Psoas muscle (tissue), 8 donors: ENCODE data around the gene DLD. TPM values are rescaled to one million over a fixed set of nuclear protein-coding genes. Genes with fewer than 3 reads are reported as not detected.
A peak's percentile ranks its signal among the peaks of the same experiment; 100 is the strongest.

ENCODE experiments used
- ATAC-seq, 4 donors: fragments of 200-7000 bp; cut with Tn5 transposase; one replicate each; pipeline ENCODE4 v1.9.1; 2020; ENCODE audit warnings: moderate library complexity in 3 of 4, mild to moderate bottlenecking in 2 of 4
- DNase-seq, 2 donors: peaks; one replicate each; pipeline ENCODE4 v3.0.0-alpha.2; 2020
- H3K27ac ChIP-seq: fragments of 200-600 bp; one replicate; pipeline ENCODE4 v1.8.0; 2022
- H3K27me3 ChIP-seq, 3 donors: fragments of 200-600 bp in 1 of 3; one replicate each; pipeline versions ENCODE4 v1.6.1 to v1.8.0; 2013 to 2022; ENCODE audit warnings: low read length in 2 of 3, mild to moderate bottlenecking in 2 of 3, moderate library complexity in 1 of 3; ENCODE audit not compliant: insufficient read depth in 3 of 3
- H3K36me3 ChIP-seq, 2 donors: fragments of 200-600 bp in 1 of 2; one replicate each; pipeline versions ENCODE4 v1.6.1 to v1.8.0; 2013 to 2022; ENCODE audit warnings: low read depth in 1 of 2, mild to moderate bottlenecking in 1 of 2, moderate library complexity in 1 of 2; ENCODE audit not compliant: insufficient read depth in 1 of 2
- H3K4me1 ChIP-seq: fragments of 200-600 bp; one replicate; pipeline ENCODE4 v1.8.0; 2022
- H3K4me3 ChIP-seq: fragments of 200-600 bp; one replicate; pipeline ENCODE4 v1.8.0; 2022; ENCODE audit warnings: mild to moderate bottlenecking
- H3K9me3 ChIP-seq: fragments of 200-600 bp; one replicate; pipeline ENCODE4 v1.8.0; 2022
- CTCF ChIP-seq: fragments of 200-600 bp; IDR thresholded peaks from one replicate; pipeline ENCODE4 v1.8.0; 2022; ENCODE audit warnings: antibody characterized with exemption
- WGBS, 3 donors: extraction: QIAGEN DNeasy Blood & Tissue Kit; methylation state at CpG; one replicate each; pipeline versions ENCODE4 v1.1.6 to v1.1.7; 2013; 5-methylcytosine and 5-hydroxymethylcytosine counted together
- intact Hi-C, 2 donors: fragments of 100-400 bp; cut with DNase I; formaldehyde crosslinking; loops; one replicate each; pipeline versions ENCODE4 v1.11.0 to v1.14.2; 2022
- polyA plus RNA-seq, 3 donors: library from polyadenylated mRNA; stranded (reverse); fragments of 200-250 nt; gene quantifications; one replicate each; pipeline ENCODE4 v1.2.3, GENCODE V29; 2013
- total RNA-seq, 4 donors: library from RNA; stranded (reverse); fragmentation: NEBNext Ultra II Directional in 2 of 4; extraction: Animal tissue kit (Norgen Biotek cat#: 25700) in 2 of 4; gene quantifications; one replicate each; pipeline versions ENCODE4 v1.2.1 to v1.2.4, GENCODE V29; 2021 to 2023
- donor health status: healthy with polysubstance abuse.
- donor health status: DM: no; HTN: no; CAD: no; lungs with moderate emphysema.
- donor health status: Bipolar disorder and iron deficiency.
- donor health status: healthy.
- donor health status: DM: yes; HTN: yes; CAD: no.
- donor health status: DM: no; HTN: no; CAD: no.
- donor health status: DM: no; HTN: no; CAD: no.
- donor health status: DM: yes; HTN: yes; CAD: no.

Gene DLD
- total and polyA plus RNA-seq, 7 donors: 136 to 284 (median 170) TPM

GRCh38 chr7:107938456-107939250 lies 47.7 kb downstream of the DLD start:
- peak in 1 of 2 donors; percentile 39 for DNase-seq
- H3K4me1 ChIP-seq: peaks cover 30% of the 10 kb centered on the region
- ATAC-seq: peak; percentile 32 to 43 (median 34)

GRCh38 chr7:107939573-107940489 lies 48.8 kb downstream of the DLD start:
- H3K27ac ChIP-seq: peak overlapping the region; percentile 43
- intact Hi-C loops: no loop called here
- peaks cover 11 to 55% of the 10 kb centered on the region in 2 donors for H3K36me3 ChIP-seq
- H3K27me3 ChIP-seq: no peaks in the 10 kb centered on the region
- peak; percentile 26 to 30 (median 28) for ATAC-seq
- peaks cover 33% of the 10 kb centered on the region for H3K4me1 ChIP-seq
- no peak for TF ChIP-seq CTCF
- DNase-seq: peak; percentile 62 to 72
- H3K4me3 ChIP-seq: no peak overlapping the region
- 69 to 74% (median 70%) methylated on average over 16 of the region's 16 CpGs for WGBS, 3 donors
- H3K9me3 ChIP-seq: no peaks in the 10 kb centered on the region

More at GRCh38 chr7:107938456-107939250, 47.7 kb downstream of the DLD start:
- Histone ChIP-seq H3K36me3 (peaks cover 12 to 55% of the 10 kb centered on the region in 2 donors), H3K4me3 (no peak overlapping the region), H3K27ac (peak overlapping the region; percentile 43), H3K27me3 (no peaks in the 10 kb centered on the region), H3K9me3 (no peaks in the 10 kb centered on the region)
- 24 to 41% (median 26%) methylated on average over 6 of the region's 6 CpGs for WGBS, 3 donors
- intact Hi-C loops: no loop called here
- TF ChIP-seq CTCF: no peak

DNA sequence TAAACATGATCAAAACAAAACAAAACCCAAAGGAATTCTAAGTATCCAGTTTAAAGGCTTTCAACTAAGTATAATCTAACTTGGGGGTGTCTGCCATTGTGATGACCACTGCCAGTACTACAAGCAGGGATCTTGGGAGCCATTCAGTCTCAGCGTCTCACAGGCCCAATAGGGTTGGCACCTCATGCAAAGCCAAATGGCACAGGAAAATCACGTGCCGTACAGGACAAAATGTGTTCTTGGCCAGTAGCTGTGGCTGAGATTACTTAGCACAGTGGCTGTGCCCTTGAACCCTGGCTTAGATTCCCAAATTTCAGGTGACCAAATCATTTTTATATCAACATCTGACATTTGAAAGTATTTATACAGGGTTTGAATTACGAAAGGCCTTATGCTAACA lies 50.0 kb downstream of the DLD start:
- Histone ChIP-seq H3K4me1 (peaks cover 40% of the 10 kb centered on the region), H3K9me3 (no peaks in the 10 kb centered on the region), H3K27ac (no peak overlapping the region), H3K27me3 (no peaks in the 10 kb centered on the region), H3K4me3 (no peak overlapping the region), H3K36me3 (peaks cover 11 to 54% of the 10 kb centered on the region in 2 donors)
- ATAC-seq: no peak
- DNase-seq: no peak
- WGBS, 3 donors: 44 to 64% (median 53%) methylated on average over 4 of the region's 4 CpGs
- intact Hi-C loops: no loop called here
- no peak for TF ChIP-seq CTCF

DNA sequence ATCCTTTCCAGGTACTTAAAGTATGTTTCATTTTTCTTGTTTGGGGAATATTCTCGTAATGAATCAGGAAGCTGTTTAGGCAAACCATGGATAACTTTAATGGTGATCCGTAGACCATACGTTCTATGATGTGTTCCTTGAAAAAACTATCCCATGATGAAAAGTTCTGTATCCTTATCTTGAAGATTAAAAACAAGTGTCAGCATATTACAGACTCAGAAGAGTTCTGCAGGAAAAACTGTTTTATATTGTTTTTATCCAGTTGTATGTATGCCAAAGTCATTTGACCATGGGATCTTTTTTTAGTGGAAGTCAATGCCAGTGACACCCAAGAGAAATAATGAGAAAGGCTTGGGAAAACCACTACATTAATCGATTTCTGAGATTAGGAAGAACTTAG lies 52.0 kb downstream of the DLD start:
- 91 to 97% (median 94%) methylated on average over 4 of the region's 4 CpGs for WGBS, 3 donors
- Histone ChIP-seq H3K27ac (no peak overlapping the region), H3K4me1 (peaks cover 30% of the 10 kb centered on the region), H3K9me3 (no peaks in the 10 kb centered on the region), H3K36me3 (peaks cover 11 to 55% of the 10 kb centered on the region in 2 donors), H3K4me3 (no peak overlapping the region), H3K27me3 (no peaks in the 10 kb centered on the region)
- ATAC-seq (no peak), DNase-seq (no peak)
- intact Hi-C loops: no loop called here
- no peak for TF ChIP-seq CTCF
